WTC11 (cell line): Measurements from ENCODE around the gene INKA1.

Source experiments
- CTCF ChIP-seq: fragments of 200-600 bp; IDR thresholded peaks from 2 replicates; pipeline ENCODE4 v1.8.0; 2022; ENCODE audit warnings: antibody characterized with exemption
- ESRRA ChIP-seq: sonication (generic); formaldehyde crosslinking; IDR thresholded peaks from 2 replicates; pipeline ENCODE4 v1.8.1; 2022; ENCODE audit warnings: mild to moderate bottlenecking, missing genetic modification reagents, borderline replicate concordance

- TF ChIP-seq ESRRA (CRISPR knock-in tag) (no peak), CTCF (no peak)
Measured at GRCh38 chr3:49841806-49842205, 38.7 kb downstream of the INKA1 start.
